NK-92 (cell line): Measurements from ENCODE around the gene SRRM2.

ENCODE experiments used
- DNase-seq: peaks from one replicate; lab custom pipeline; 2025; ENCODE audit not compliant: unreplicated experiment; lab: John Stamatoyannopoulos, UW

SRRM2 gene

GRCh38 chr16:2791174-2791573 is 38.7 kb downstream of the SRRM2 start:
- DNase-seq: no peak

DNA sequence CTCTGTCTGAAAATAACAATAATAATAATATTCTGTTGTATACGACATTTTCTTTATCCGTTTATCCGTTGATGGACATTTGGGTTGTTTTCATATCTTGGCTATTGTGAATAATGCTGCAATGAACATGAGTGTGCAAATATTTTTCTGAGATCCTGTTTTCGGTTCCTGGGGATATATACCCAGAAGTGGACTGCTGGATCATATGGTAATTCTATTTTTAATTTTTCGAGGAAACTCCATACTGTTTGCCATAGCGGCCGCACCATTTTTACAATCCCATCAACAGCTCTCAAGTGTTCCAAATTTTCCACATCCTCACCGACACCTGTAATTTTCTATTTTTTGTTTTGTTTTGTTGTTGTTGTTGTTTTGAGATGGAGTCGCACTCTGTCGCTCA is 40.5 kb downstream of the SRRM2 start:
- DNase-seq: no peak

DNA sequence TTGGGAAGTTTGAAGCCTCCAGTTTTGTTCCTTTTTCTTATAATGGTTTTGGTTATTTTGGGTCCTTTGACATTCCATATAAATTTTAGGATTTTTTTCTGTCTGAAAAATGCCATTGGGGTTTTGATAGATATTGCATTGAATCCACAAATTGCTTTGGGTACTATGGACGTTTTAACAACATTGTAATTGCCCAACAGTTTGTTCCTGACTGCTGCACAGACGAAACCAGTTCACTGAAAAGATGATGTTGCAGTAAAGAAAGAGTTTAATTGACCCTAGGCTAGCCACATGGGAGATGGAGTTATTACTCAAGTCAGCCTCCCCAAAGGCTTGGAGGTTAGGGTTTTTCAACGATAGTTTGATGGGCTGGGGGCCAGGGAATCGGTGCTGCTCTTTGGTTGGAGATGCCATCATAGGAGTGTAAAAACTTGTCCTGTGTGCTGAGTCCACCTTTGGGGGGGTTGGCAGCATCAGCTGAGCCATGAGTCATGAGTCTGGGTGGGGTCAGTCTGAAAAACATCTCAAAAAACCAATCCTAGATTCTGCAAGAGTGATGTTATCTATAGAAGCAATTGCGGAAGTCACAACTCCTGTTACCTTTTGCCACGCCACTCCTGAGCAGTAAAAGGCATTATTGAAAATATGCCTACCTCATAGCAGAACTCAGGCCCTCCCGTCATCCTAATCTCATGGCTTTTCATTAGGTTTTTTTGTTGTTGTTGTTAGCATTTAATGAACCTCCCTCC is 43.1 kb downstream of the SRRM2 start:
- DNase-seq: no peak

DNA sequence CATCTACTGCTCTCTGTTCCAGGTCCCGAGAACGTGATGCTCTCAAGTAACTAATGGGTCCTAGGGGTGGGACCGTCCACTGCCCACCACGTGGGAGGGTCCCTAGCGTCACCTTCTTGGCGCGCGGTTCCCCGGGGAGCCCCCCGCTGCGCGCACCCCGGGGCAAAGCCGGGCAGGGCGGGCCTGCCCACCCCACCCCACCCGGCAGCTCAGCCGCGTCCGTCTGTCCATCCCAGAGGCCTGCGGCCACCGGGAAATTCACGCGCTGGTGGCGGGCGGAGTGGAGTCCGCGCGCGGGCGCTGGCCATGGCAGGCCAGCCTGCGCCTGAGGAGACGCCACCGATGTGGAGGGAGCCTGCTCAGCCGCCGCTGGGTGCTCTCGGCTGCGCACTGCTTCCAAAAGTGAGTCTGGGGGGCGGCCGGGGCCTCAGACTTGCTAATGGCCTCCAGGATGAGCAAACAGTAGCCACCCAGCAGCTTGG is 46.3 kb downstream of the SRRM2 start:
- DNase-seq: no peak

DNA sequence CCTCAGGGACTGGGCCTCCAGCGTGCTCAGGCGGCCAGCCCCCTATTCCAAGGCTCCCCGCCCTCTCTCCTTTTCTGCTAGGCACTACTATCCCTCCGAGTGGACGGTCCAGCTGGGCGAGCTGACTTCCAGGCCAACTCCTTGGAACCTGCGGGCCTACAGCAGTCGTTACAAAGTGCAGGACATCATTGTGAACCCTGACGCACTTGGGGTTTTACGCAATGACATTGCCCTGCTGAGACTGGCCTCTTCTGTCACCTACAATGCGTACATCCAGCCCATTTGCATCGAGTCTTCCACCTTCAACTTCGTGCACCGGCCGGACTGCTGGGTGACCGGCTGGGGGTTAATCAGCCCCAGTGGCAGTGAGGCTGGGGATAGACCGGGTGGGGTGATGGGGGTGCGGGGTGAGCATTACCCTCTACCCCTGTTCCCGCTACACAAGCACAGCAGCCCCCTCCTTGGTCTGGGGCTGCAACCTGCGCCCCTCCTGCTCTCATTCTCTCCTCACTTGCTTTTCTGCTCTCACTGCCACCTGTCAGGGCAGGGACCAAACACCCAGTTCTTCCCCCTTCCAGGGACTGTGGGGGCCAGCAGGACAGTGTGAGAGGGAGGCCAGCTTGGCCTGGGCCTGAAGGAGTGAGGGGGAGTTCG is 46.9 kb downstream of the SRRM2 start:
- no peak for DNase-seq

DNA sequence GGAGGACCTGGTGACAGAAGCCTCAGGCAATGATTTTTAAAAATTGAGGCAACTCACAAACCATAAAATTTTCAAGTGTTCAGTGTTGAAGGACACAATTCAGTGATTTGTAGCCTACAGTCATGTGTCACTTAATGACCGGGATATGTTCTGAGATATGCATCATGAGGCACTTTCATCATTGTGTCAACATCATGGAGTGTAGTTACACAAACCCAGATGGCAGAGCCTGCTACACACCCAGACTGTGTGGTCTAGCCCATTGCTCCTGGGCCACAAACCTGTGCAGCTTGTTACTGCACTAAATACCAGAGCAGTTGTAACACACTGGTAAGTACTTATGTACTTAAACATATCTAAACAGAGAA is 47.4 kb downstream of the SRRM2 start:
- no peak for DNase-seq

- no peak for DNase-seq
These were observed 51.2 kb downstream of the SRRM2 start for GRCh38 chr16:2803545-2804195.

DNA sequence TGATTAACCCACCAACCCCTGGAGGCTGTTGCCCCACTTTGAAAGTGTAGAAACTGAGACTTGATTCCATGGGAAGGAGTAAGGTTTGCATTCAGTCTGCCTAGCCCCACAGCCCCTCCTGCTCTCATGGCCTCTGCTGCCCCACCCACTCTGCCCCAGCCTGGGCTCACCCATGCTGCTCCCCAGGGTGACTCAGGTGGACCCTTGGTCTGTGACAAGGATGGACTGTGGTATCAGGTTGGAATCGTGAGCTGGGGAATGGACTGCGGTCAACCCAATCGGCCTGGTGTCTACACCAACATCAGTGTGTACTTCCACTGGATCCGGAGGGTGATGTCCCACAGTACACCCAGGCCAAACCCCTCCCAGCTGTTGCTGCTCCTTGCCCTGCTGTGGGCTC is 52.3 kb downstream of the SRRM2 start:
- no peak for DNase-seq

- no peak for DNase-seq
These were observed 53.8 kb downstream of the SRRM2 start for GRCh38 chr16:2806286-2806685.

GRCh38 chr16:2808181-2808580 is 55.7 kb downstream of the SRRM2 start:
- no peak for DNase-seq

- no peak for DNase-seq
These were observed 56.8 kb downstream of the SRRM2 start for GRCh38 chr16:2809149-2809760.

GRCh38 chr16:2810651-2811050 is 58.2 kb downstream of the SRRM2 start:
- no peak for DNase-seq

DNA sequence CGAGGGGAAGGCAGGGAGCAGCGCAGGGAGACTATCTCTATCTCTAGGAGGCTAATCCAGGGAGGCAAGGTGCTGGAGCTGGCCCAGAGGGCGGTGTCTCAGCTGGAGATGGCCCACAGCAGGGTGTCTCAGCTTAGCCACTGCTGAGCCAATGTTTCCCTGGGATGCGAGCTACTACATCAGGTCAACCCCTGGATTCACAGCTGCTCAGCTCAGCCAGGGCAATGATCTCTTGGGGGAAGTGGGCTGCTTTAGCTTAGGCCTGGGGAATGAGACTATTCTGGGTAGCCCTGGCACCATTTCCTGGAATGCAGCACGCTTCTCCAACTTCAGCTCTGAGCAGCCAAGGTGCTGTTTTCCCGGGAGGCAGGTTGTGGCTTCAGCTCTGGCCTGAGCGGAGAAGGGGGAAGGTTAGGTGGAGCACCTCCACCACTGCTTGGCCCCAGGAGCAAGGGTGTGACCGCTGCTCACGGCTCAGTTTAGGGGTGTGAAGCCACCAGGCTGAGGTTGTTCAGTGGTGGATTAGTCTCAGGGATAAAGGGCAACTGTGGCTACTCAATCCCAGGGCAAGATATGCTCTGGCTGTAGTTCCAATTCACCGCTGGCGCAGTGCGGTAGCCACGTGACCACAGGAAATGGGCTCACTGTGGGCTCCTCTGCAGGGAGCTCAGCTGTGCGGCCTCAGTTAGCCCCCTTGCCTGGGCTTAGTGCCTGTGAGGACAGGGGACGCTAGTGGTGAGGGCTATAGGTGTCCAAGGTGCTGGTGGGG is 59.4 kb downstream of the SRRM2 start:
- no peak for DNase-seq

DNA sequence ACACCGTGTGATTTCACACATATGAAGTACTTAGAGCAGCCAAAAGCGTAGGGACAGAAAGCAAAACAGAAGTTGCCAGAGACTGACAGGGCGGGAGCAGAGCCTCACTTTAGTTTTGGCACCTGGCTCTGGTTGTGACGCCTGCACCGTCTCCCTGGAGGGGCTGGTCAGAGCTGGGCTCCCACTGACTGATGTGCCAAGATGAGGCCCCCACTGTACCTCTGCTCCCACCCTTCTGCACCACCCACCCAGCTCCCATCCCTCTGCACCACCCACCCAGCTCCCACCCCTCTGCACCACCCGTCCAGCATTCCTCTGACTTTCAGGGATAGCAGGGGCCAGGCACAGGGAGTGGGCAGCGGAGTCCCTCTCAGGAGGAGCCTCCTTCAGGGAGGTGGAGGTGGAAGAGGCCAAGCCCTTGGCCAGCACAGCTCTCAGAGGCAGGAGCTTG is 61.4 kb downstream of the SRRM2 start:
- DNase-seq: no peak

- DNase-seq: no peak
These were observed 62.3 kb downstream of the SRRM2 start for GRCh38 chr16:2814551-2815298.

DNA sequence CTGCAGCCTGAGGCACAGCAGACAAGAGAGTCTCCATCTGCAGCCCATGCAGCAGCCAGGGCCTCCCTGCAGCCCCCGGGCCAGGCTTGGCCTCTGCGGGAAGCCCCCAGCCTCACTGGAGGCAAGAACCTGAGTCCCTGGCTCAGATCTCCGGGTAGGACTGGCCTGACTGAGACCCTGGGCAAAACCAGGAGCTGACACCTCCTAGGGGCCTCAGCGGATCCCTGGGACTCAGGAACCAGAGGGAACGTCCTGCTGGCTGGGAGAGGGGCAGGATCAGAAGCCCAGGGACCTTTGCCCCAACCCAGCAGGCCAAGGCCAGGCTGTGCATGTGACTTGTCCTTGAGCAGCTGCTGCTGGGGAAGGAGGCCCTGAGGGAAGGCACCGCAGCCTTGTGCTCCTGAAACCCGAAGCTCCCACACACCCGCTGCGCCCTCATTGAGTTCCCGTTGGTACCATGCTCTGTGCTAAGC is 62.9 kb downstream of the SRRM2 start:
- DNase-seq: no peak

DNA sequence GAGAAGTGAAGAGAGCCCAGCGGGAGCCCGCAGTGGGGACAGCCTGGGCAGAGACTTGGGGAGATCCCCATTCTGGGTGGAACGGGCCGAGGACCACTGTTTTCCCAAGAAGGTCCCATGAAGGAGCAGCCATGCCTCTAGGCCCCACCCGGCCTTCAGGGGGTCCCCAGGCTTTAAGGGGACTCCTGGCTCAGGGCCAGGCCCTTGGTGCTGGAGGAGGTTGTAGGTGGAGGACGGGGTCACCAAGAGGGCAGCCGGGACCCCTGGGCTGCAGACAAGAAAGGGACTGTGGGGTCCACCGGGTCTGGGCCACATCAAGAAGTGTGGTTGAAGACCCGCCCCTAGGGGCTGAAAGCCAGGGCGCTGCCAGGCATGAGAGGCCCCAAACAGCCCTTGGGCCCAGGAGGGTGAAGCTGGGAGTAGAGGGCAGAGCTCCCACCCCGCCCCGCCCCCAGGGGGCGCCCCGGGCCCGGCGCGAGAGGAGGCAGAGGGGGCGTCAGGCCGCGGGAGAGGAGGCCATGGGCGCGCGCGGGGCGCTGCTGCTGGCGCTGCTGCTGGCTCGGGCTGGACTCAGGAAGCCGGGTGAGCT is 64.4 kb downstream of the SRRM2 start, which contains the start of gene PRSS21:
TSS of gene PRSS21 (plus strand) at position 487 of the 589 bp plus-strand sequence. CDS start at position 519, 32 bp downstream.
- DNase-seq: no peak

DNA sequence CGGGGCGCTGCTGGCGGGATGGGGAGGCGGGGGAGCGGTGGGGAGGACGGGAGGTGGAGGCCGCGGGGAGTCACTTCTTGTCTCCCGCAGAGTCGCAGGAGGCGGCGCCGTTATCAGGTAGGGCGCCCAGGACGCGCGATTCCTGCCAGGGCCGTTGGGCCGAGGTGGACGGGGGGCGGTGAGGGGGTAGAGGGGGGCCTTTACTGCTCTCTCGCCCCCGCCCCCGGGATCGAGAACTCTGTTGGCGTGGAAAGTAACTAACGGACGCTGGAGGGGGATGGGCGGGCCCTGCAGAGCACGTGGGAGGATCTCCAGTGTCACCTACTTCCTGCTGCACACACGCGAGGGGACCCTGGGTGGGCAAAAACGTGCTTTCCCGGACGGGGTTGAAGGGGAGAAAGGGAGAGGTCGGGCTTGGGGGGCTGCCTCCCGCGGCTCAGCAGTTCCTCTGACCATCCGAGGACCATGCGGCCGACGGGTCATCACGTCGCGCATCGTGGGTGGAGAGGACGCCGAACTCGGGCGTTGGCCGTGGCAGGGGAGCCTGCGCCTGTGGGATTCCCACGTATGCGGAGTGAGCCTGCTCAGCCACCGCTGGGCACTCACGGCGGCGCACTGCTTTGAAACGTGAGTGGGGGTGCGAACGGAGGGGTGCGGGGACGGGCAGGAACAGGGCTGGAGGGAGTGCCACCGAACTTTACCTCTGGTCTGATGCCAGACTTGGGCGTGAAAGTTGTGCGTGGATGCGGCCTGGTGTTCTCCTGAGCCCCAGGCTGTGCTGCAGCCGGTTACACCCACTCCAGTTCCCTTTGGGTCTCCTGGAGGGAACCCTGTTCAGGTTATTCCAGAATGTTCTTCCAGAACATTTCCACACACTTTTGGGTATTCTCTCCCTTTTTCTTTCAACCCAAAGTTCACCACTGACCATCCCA is 65.2 kb downstream of the SRRM2 start:
- DNase-seq: no peak
